Epithelial cell of proximal tubule (primary cell): ENCODE data around the gene CELA2B. TPM values are rescaled to one million over a fixed set of nuclear protein-coding genes. Genes with fewer than 3 reads are reported as not detected.

Source experiments
- DNase-seq: peaks from one replicate; pipeline ENCODE4 v3.0.0-alpha.2; 2011; ENCODE audit warnings: low read depth
- H3K4me3 ChIP-seq: 2 replicates; pipeline ENCODE4 v1.5.1; 2011; ENCODE audit warnings: low read depth, mild to moderate bottlenecking, low read length
- total RNA-seq: library from RNA; depleted of rRNA; stranded (reverse); fragments of >200 nt; gene quantifications from 2 replicates; pipeline ENCODE4 v1.2.3, GENCODE V29; 2015
- TF ChIP-seq, protein P1 (sequence below): conservative IDR thresholded peaks from 2 replicates; pipeline ENCODE4 v1.5.1; 2012; ENCODE audit warnings: low read depth, mild to moderate bottlenecking, low read length

CELA2B gene
- total RNA-seq, 1 donor from 2014 or later, result not detected

DNA sequence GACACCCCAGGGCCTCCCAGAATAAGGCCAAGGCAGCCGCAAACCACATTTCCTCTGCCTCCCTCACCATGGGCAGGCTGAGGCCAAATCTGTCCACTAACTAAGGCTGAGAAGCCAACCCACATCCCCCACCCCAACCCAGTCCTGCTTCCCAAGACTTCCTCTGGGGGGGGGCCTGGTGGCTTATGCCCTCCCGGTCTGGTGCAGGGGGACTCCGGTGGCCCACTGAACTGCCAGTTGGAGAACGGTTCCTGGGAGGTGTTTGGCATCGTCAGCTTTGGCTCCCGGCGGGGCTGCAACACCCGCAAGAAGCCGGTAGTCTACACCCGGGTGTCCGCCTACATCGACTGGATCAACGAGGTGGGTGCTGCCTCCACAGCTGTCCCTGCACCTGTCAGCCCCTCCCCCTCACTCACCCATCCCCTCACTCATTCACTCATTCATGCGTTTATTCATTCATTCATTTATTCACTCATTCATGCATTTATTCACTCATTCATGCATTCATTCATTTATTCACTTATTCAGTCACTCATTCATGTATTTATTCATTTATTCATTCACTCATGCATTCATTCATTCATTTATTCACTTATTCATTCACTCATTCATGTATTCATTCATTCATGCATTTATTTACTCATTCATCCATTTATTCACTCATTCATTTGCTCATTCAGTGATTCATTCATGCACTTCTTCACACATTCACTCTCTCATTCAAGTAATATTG is 30.3 kb upstream of the CELA2B start:
- no peak overlapping the region for H3K4me3 ChIP-seq
- DNase-seq, result no peak
- TF ChIP-seq, protein P1, sequence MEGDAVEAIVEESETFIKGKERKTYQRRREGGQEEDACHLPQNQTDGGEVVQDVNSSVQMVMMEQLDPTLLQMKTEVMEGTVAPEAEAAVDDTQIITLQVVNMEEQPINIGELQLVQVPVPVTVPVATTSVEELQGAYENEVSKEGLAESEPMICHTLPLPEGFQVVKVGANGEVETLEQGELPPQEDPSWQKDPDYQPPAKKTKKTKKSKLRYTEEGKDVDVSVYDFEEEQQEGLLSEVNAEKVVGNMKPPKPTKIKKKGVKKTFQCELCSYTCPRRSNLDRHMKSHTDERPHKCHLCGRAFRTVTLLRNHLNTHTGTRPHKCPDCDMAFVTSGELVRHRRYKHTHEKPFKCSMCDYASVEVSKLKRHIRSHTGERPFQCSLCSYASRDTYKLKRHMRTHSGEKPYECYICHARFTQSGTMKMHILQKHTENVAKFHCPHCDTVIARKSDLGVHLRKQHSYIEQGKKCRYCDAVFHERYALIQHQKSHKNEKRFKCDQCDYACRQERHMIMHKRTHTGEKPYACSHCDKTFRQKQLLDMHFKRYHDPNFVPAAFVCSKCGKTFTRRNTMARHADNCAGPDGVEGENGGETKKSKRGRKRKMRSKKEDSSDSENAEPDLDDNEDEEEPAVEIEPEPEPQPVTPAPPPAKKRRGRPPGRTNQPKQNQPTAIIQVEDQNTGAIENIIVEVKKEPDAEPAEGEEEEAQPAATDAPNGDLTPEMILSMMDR, result no peak

DNA sequence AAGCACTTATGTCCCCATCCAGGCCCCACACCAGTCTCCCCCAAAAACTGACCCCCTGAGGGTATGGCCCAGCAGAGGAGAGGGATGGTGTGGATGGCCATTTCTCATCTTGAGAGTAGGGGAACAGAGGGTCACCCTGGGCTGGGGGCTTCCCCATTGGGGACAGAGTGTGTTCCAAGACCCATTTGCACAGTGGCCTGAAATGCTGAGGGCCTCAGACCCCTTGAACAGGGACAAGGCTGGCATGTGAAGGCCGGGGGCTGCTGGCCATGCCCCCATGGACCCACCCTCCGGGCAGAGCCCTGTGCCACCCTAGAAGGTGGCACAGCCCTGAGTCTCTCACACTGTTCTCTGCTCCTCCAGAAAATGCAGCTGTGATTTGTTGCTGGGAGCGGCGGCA is 29.7 kb upstream of the CELA2B start:
- TF ChIP-seq, protein P1, result no peak
- DNase-seq, result no peak
- no peak overlapping the region for H3K4me3 ChIP-seq

DNA sequence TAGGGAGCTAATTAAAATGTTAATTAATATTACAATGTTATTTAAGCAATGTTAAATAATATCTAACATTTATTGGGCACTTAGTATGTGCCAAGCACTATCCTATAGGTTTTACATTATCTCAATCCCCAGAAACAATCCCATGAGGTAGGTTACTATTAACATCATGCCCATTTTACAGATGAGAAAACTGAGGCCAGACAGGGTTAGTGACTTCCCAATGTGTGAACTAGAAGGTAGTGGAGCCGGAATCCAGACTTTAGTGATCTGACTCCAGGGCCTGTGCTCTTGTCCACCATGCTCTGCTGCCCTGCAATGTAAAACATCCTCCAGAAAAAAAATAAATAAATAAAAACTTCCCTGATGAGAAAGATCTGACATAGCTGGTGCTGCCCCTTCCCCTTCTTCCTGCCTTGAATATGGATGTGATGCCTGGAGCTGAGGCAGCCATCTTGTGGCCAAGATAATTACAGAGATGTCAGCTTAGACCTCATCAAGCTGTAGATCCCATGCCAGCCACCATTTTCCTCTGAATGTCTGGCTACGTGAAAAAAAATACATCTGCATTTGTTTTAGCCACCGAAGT is 26.9 kb upstream of the CELA2B start:
- no peak for DNase-seq
- no peak overlapping the region for H3K4me3 ChIP-seq
- TF ChIP-seq, protein P1, result no peak

DNA sequence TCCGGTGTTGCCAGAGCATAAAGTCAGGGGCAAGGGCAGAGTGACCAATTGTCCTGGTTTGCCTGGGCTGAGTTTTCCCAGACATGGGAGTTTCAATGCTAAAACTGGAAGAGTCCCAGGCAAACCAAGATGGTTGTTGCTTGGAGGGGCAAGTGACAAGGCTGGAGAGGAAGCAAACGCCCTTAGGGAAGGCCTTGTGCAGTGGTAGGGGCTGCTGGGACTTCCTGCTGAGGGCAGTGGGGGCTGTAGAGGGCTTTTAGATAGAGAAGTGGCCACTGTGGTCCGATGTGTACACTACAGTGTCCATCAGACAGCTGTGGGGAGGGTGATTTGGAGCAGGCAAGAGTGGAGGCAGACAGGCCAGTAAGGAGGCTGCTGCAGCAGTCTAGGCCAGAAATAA is 26.3 kb upstream of the CELA2B start:
- TF ChIP-seq, protein P1, result no peak
- no peak overlapping the region for H3K4me3 ChIP-seq
- DNase-seq, result no peak

DNA sequence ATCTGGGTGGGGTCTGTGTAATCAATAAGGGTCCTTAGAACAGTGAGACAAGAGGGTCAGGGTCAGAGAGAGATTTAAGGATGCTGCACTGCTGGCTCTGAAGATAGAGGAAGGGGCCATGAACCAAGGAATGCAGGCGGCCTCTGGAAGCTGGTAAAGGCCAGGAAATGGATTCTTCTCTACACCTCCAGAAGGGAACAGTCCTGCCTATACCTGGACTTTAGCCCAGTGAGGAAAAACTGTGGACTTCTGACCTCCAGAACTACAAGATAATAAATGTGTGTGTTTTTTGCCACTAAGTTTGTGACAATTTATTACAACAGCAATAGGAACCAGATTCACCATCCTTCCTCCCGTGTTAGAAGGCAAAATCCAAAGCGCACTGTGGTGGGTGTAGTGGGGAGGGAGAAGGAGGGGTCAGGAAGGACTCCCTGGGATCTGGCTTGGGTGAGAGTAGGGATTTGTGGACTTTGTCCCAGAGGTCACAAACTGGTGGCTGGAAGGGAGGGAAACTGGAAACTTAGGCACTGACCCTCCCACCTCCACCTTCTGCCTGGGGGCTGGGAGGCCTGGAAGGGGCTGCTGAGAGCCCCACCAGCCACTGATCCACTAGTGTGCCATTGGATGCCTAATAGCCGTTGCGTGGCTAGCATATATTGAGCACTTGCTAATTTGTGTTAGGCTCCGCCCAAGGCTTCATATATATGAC is 24.7 kb upstream of the CELA2B start:
- TF ChIP-seq, protein P1, result no peak
- no peak overlapping the region for H3K4me3 ChIP-seq
- DNase-seq, result no peak

DNA sequence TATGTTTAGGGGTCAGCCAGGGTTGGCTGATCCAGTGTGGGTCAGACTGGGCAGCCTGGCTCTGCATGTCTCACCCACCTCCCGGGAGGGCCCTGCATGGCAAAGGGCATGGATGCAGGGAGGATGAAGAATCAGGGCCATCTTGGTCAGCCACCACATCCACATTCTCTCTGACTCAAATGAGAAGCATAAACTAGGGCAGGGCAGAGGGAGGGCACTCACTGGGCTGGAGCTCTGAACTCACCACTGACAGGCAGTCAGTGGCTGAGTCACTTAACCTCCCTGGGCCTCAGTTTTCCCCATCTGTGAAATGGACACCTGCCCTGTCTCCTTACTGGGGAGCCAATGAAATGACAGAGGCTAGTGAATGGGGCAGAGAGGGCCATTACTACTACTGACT is 23.7 kb upstream of the CELA2B start:
- no peak overlapping the region for H3K4me3 ChIP-seq
- TF ChIP-seq, protein P1, result no peak
- no peak for DNase-seq
